ENCODE data around the gene USP5.

- TF ChIP-seq, protein P1, sequence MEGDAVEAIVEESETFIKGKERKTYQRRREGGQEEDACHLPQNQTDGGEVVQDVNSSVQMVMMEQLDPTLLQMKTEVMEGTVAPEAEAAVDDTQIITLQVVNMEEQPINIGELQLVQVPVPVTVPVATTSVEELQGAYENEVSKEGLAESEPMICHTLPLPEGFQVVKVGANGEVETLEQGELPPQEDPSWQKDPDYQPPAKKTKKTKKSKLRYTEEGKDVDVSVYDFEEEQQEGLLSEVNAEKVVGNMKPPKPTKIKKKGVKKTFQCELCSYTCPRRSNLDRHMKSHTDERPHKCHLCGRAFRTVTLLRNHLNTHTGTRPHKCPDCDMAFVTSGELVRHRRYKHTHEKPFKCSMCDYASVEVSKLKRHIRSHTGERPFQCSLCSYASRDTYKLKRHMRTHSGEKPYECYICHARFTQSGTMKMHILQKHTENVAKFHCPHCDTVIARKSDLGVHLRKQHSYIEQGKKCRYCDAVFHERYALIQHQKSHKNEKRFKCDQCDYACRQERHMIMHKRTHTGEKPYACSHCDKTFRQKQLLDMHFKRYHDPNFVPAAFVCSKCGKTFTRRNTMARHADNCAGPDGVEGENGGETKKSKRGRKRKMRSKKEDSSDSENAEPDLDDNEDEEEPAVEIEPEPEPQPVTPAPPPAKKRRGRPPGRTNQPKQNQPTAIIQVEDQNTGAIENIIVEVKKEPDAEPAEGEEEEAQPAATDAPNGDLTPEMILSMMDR (conservative IDR thresholded peaks at IDR 0.05; ENCODE audit: low read depth, low read length): no peak
- no peak for TF ChIP-seq EZH2phosphoT487 (IDR thresholded peaks at IDR 0.05; ENCODE audit: borderline replicate concordance, low read length)
- no peak for TF ChIP-seq EZH2 (IDR thresholded peaks at IDR 0.05; ENCODE audit: low read length, unreplicated experiment)
Observed at GRCh38 chr12:6847676-6848075, 4.3 kb upstream of the USP5 start.

Data from PC-3 (cell line).